ENCODE data around the gene PRKCE. TPM values are rescaled to one million over a fixed set of nuclear protein-coding genes. Genes with fewer than 3 reads are reported as not detected.

PRKCE gene
- total RNA-seq, 1 experiment from 2014 or later, result 12.1 TPM

DNA sequence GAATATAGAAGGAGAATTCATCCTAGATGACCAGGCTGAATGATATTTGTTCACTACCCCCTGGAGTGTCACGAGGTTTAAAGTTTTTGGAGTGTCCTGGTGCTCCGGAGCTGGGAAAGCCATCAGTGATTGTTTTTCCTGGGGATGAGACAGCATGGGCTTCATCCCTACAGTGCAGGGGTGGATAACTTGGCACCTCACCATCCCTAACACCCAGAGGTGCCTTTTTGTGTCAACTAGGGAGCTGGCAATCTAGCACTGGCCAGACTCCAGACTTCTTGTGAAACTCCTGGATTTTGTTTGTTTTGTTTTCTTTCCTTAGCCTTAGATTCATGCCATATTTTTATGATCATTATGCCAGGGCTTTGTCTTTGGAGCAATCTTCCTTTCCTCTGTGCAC lies 164.8 kb downstream of the PRKCE start:
- intact Hi-C loops (cut with micrococcal nuclease), result no loop called here
- Mint-ChIP-seq H3K4me1 (ENCODE audit: insufficient read depth, unreplicated experiment) (peaks cover 72% of the 10 kb centered on the region), H3K27me3 (ENCODE audit: insufficient read depth, unreplicated experiment) (no peaks in the 10 kb centered on the region), H3K9me3 (ENCODE audit: unreplicated experiment) (no peaks in the 10 kb centered on the region), H3K27ac (ENCODE audit: low read depth, unreplicated experiment) (peak overlapping the region; percentile 93), H3K4me3 (ENCODE audit: unreplicated experiment) (no peak overlapping the region), H3K36me3 (ENCODE audit: insufficient read depth, unreplicated experiment) (no peaks in the 10 kb centered on the region)
- BruUV-seq (replicated peaks), result no TSS peak
- ChIA-PET CTCF (interaction anchor here (0.7 to 1.4 kb wide), 6 partner anchors 12 to 231 kb away, joined by 3 to 5 read pairs (median 4); no protein-coding TSS in a partner anchor), POLR2A (interaction anchor here (0.6 to 2.8 kb wide), 15 partner anchors 9 to 206 kb away, joined by 3 to 17 read pairs (median 4); partner anchors contain the start of gene SRBD1)
- DNase-seq (ENCODE audit: unreplicated experiment), result peak; percentile 97
- TF ChIP-seq, protein P1, sequence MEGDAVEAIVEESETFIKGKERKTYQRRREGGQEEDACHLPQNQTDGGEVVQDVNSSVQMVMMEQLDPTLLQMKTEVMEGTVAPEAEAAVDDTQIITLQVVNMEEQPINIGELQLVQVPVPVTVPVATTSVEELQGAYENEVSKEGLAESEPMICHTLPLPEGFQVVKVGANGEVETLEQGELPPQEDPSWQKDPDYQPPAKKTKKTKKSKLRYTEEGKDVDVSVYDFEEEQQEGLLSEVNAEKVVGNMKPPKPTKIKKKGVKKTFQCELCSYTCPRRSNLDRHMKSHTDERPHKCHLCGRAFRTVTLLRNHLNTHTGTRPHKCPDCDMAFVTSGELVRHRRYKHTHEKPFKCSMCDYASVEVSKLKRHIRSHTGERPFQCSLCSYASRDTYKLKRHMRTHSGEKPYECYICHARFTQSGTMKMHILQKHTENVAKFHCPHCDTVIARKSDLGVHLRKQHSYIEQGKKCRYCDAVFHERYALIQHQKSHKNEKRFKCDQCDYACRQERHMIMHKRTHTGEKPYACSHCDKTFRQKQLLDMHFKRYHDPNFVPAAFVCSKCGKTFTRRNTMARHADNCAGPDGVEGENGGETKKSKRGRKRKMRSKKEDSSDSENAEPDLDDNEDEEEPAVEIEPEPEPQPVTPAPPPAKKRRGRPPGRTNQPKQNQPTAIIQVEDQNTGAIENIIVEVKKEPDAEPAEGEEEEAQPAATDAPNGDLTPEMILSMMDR (IDR thresholded peaks at IDR 0.05; ENCODE audit: unreplicated experiment), result no peak

DNA sequence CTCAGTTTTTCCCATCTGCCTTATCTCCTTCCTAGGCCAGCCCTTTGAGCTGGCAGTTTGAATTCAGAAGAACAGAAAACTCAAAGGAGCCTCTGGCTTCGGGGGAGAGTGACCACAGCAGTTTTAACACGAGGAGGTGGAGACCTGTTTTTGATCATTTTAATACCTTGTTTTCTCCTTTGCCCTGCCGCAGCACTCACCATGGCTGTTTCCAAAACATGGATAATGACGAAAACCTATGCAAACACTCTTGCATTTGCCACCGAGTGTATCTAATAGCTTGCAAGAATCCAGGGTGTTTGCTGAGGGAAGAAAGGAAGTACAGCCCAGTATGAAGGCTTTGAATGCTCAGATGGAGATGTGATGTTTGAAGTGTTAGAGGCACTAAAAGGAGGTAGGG lies 167.1 kb downstream of the PRKCE start:
- no TSS peak for BruUV-seq (replicated peaks)
- ChIA-PET POLR2A (interaction anchor here (0.8 to 1.0 kb wide), 2 partner anchors 34 to 168 kb away, joined by 3 to 4 read pairs; no protein-coding TSS in a partner anchor), CTCF (interaction anchor here (0.7 to 1.4 kb wide), 2 partner anchors 40 to 116 kb away, joined by 5 read pairs; no protein-coding TSS in a partner anchor)
- no peaks in the 10 kb centered on the region for H3K36me3 Mint-ChIP-seq (ENCODE audit: insufficient read depth, unreplicated experiment)
- H3K9me3 Mint-ChIP-seq (ENCODE audit: unreplicated experiment), result no peaks in the 10 kb centered on the region
- H3K27me3 Mint-ChIP-seq (ENCODE audit: insufficient read depth, unreplicated experiment), result no peaks in the 10 kb centered on the region
- H3K27ac Mint-ChIP-seq (ENCODE audit: low read depth, unreplicated experiment), result no peak overlapping the region
- H3K4me1 Mint-ChIP-seq (ENCODE audit: insufficient read depth, unreplicated experiment), result peaks cover 74% of the 10 kb centered on the region
- no peak for DNase-seq (ENCODE audit: unreplicated experiment)
- intact Hi-C loops (cut with micrococcal nuclease), result no loop called here
- TF ChIP-seq, protein P1 (IDR thresholded peaks at IDR 0.05; ENCODE audit: unreplicated experiment), result no peak
- no peak overlapping the region for H3K4me3 Mint-ChIP-seq (ENCODE audit: unreplicated experiment)

DNA sequence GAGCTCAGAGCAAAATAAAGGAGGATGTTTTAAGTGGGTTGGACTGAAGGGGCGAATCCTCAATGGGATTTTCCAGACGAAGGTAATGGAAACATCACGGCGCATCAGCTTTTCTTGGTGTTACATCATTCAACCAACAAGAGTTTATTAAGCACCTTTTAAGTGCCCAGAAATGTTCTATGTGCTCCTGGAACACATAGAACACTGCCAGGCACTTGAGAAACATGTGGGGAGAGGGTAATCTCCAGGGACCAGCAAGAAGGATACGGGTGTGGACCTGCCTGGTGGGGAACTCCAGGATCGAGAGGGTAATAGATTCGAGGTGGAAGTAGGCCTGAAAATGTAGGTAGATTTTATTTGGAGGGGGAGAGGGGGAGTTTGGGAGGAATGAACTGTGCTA lies 168.6 kb downstream of the PRKCE start:
- H3K4me1 Mint-ChIP-seq (ENCODE audit: insufficient read depth, unreplicated experiment), result peaks cover 88% of the 10 kb centered on the region
- CTCF ChIA-PET, result interaction anchor here (0.6 to 0.8 kb wide), 3 partner anchors 102 to 173 kb away, joined by 3 to 4 read pairs (median 3); no protein-coding TSS in a partner anchor
- H3K9me3 Mint-ChIP-seq (ENCODE audit: unreplicated experiment), result no peaks in the 10 kb centered on the region
- intact Hi-C loops (cut with micrococcal nuclease), result loop anchor here (2.0 to 5.0 kb wide), 2 partner anchors 117 to 168 kb away; partner anchors contain the start of gene PRKCE
- no TSS peak for BruUV-seq (replicated peaks)
- H3K27ac Mint-ChIP-seq (ENCODE audit: low read depth, unreplicated experiment), result peak overlapping the region; percentile 85
- POLR2A ChIA-PET, result interaction anchor here (0.7 to 0.9 kb wide), 2 partner anchors 31 to 515 kb away, joined by 3 read pairs; no protein-coding TSS in a partner anchor
- TF ChIP-seq, protein P1 (IDR thresholded peaks at IDR 0.05; ENCODE audit: unreplicated experiment), result no peak
- DNase-seq (ENCODE audit: unreplicated experiment), result no peak
- no peaks in the 10 kb centered on the region for H3K27me3 Mint-ChIP-seq (ENCODE audit: insufficient read depth, unreplicated experiment)
- peak overlapping the region; percentile 4 for H3K4me3 Mint-ChIP-seq (ENCODE audit: unreplicated experiment)
- H3K36me3 Mint-ChIP-seq (ENCODE audit: insufficient read depth, unreplicated experiment), result no peaks in the 10 kb centered on the region

DNA sequence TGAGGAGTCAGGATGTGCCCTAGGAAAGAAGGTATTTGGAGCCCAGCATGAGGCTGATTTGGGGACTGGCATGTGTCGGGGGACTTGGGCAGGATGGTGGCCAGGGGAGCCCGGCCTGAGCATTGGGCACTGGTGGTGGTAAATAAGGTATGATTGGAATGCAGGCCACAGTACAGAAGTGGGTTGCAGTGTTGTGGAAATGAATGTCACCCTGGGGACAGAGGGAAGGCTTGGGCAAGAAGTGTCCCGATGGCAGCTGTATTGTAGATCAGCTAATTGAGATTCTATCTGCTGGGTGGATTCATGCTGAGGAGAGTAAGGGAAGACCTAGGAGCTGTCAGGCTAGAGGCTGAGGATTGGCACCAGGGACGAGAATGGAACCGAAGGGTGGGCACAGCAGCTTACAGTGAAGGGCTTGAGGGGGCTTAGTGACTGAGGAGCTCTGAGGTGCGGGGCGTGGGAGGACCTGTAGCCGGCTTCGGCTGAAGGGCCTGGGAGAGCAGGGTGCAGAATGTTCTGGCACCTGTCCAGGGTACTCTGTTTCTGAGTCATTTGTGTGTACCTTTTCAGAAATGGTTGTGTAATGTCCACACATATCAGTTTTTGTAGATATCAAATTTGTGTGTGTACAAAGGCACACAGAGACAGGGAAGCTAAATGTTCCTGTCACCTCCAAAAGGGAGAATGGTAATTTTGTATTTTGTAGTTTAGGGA lies 170.2 kb downstream of the PRKCE start:
- DNase-seq (ENCODE audit: unreplicated experiment), result peak; percentile 93
- Mint-ChIP-seq H3K4me3 (ENCODE audit: unreplicated experiment) (peak overlapping the region; percentile 50), H3K36me3 (ENCODE audit: insufficient read depth, unreplicated experiment) (peaks cover 9% of the 10 kb centered on the region), H3K27ac (ENCODE audit: low read depth, unreplicated experiment) (peak overlapping the region; percentile 49), H3K4me1 (ENCODE audit: insufficient read depth, unreplicated experiment) (peaks cover 77% of the 10 kb centered on the region), H3K9me3 (ENCODE audit: unreplicated experiment) (no peaks in the 10 kb centered on the region), H3K27me3 (ENCODE audit: insufficient read depth, unreplicated experiment) (no peaks in the 10 kb centered on the region)
- TF ChIP-seq, protein P1 (IDR thresholded peaks at IDR 0.05; ENCODE audit: unreplicated experiment), result no peak
- CTCF ChIA-PET, result interaction anchor here (0.5 to 4.3 kb wide), 9 partner anchors 27 to 1601 kb away, joined by 3 to 15 read pairs (median 3); partner anchors contain the start of gene PRKCE
- intact Hi-C loops (cut with micrococcal nuclease), result loop anchor here (2.0 to 5.0 kb wide), 2 partner anchors 115 to 169 kb away; partner anchors contain the start of gene PRKCE
- POLR2A ChIA-PET, result interaction anchor here (0.5 to 1.5 kb wide), 7 partner anchors 10 to 303 kb away, joined by 3 to 11 read pairs (median 5); partner anchors contain the start of gene SRBD1
- BruUV-seq (replicated peaks), result no TSS peak

All from MCF 10A (cell line).